GM12801 (cell line): ENCODE measurements around the gene YWHAQ.

Source experiments
- CTCF ChIP-seq: IDR thresholded peaks from one replicate; pipeline ENCODE4 v1.5.1; 2011; ENCODE audit warnings: control low read depth; ENCODE audit not compliant: insufficient read length; ENCODE audit errors: extremely low read depth

Gene YWHAQ

GRCh38 chr2:9613291-9613690, 17.5 kb downstream of the YWHAQ start:
- TF ChIP-seq CTCF, result no peak

GRCh38 chr2:9610781-9611548, 19.8 kb downstream of the YWHAQ start:
- TF ChIP-seq CTCF, result no peak

- no peak for TF ChIP-seq CTCF
Observed at GRCh38 chr2:9602412-9602811, 28.4 kb downstream of the YWHAQ start.

GRCh38 chr2:9601397-9601796, 29.4 kb downstream of the YWHAQ start:
- no peak for TF ChIP-seq CTCF

- no peak for TF ChIP-seq CTCF
Observed at GRCh38 chr2:9599430-9599829, 31.4 kb downstream of the YWHAQ start.

GRCh38 chr2:9596621-9597311, 34.0 kb downstream of the YWHAQ start:
- no peak for TF ChIP-seq CTCF

GRCh38 chr2:9595746-9596145, 35.1 kb downstream of the YWHAQ start:
- no peak for TF ChIP-seq CTCF
